Progenitor cell of endocrine pancreas (in vitro differentiated cells): Measurements from ENCODE around the gene IL18R1. TPM values are rescaled to one million over a fixed set of nuclear protein-coding genes. Genes with fewer than 3 reads are reported as not detected.

ENCODE experiments used
- DNase-seq: peaks from one replicate; pipeline ENCODE4 v3.0.0; 2021; ENCODE audit warnings: low spot score; ENCODE audit not compliant: unreplicated experiment
- H3K27ac Mint-ChIP-seq: 2 replicates; pipeline ENCODE4 v1.8.0; 2021; ENCODE audit warnings: mild to moderate bottlenecking, moderate library complexity, mixed read lengths
- H3K27me3 Mint-ChIP-seq: 2 replicates; pipeline ENCODE4 v1.8.0; 2021; ENCODE audit warnings: mixed read lengths
- H3K36me3 Mint-ChIP-seq: 2 replicates; pipeline ENCODE4 v1.8.0; 2022; ENCODE audit warnings: mixed read lengths; ENCODE audit not compliant: insufficient read depth
- H3K4me1 Mint-ChIP-seq: 2 replicates; pipeline ENCODE4 v1.8.0; 2021; ENCODE audit warnings: low read depth, mixed read lengths
- H3K4me3 Mint-ChIP-seq: 2 replicates; pipeline ENCODE4 v1.8.0; 2021; ENCODE audit warnings: low read depth, mild to moderate bottlenecking, moderate library complexity, mixed read lengths
- H3K9me3 Mint-ChIP-seq: 2 replicates; pipeline ENCODE4 v1.8.0; 2021; ENCODE audit warnings: low read depth, mixed read lengths
- CTCF ChIP-seq: fragments of 200-600 bp; sonication (generic); IDR thresholded peaks from one replicate; pipeline ENCODE4 v1.5.0; 2021; ENCODE audit warnings: antibody characterized with exemption, mild to moderate bottlenecking; ENCODE audit not compliant: unreplicated experiment
- microRNA-seq: library from miRNA; unstranded; fragments of <30 nt; microRNA quantifications from one replicate; pipeline ENCODE4 v1.1.0, GENCODE V29; 2020; ENCODE audit warnings: borderline number of aligned reads; ENCODE audit not compliant: unreplicated experiment
- total RNA-seq: library from RNA; stranded (reverse); gene quantifications from 2 replicates; pipeline ENCODE4 v1.2.1, GENCODE V29; 2021

The IL18R1 gene
- total RNA-seq, 1 donor from 2014 or later, result 0.22 TPM

- DNase-seq, result no peak
- Mint-ChIP-seq H3K27me3 (no peaks in the 10 kb centered on the region), H3K4me1 (no peaks in the 10 kb centered on the region)
Measured at GRCh38 chr2:102444233-102444632, 88.6 kb downstream of the IL18R1 start.

GRCh38 chr2:102446936-102447335 is 91.3 kb downstream of the IL18R1 start:
- TF ChIP-seq CTCF, result no peak

More at GRCh38 chr2:102444233-102444632, 88.6 kb downstream of the IL18R1 start:
- no peak for TF ChIP-seq CTCF
- Mint-ChIP-seq H3K4me3 (no peak overlapping the region), H3K9me3 (no peaks in the 10 kb centered on the region), H3K27ac (no peak overlapping the region), H3K36me3 (no peaks in the 10 kb centered on the region)

More at GRCh38 chr2:102446936-102447335, 91.3 kb downstream of the IL18R1 start:
- Mint-ChIP-seq H3K36me3 (no peaks in the 10 kb centered on the region), H3K4me1 (no peaks in the 10 kb centered on the region), H3K27ac (no peak overlapping the region), H3K27me3 (no peaks in the 10 kb centered on the region), H3K9me3 (no peaks in the 10 kb centered on the region), H3K4me3 (no peak overlapping the region)
- DNase-seq, result no peak

Small RNA genes within 50 kb of the gene (microRNA-seq; reads per million reads assigned to microRNA genes)
- not detected for gene MIR4772

Other genes with a start within 250 kb of the IL18R1 start
- gene IL1R1, start 213.1 kb upstream of the IL18R1 start, total RNA-seq, result 1.1 and 1.3 TPM in 2 replicates
- gene IL1RL2, start 168.8 kb upstream of the IL18R1 start, total RNA-seq, result not detected in 2 replicates
- not detected in 2 replicates for gene IL1RL1, start 44.2 kb upstream of the IL18R1 start, total RNA-seq
- not detected in 2 replicates for gene IL18RAP, start 67.4 kb downstream of the IL18R1 start, total RNA-seq
- gene SLC9A4, start 117.4 kb downstream of the IL18R1 start, total RNA-seq, result 0.62 and 0.93 TPM in 2 replicates